Measurements from ENCODE around the gene C16orf96.
"Not testable (repeated sequence)": the region's sequence is repeated elsewhere in the genome, so short reads cannot be mapped to it uniquely, and the experiment has no call there.

The C16orf96 gene

DNA sequence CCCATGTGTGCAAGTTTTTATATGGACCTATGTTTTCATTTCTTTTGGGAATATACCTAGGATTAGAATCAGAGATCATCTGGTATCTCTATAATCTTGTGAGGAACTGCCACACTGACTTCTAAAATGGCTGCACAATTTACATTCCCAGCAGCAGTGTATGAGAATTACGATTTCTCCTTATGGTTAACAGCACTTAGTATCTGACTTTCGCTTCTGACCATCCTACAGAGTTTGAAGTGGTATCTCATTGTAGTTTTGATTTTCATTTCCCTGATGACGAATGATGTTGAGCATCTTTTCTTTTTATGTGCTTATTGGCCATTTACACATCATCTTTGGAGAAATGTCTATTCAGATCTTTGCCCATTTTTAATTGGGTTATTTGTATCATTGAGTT lies 10.0 kb downstream of the C16orf96 start:
- no peak for DNase-seq (ENCODE audit: low spot score)

DNA sequence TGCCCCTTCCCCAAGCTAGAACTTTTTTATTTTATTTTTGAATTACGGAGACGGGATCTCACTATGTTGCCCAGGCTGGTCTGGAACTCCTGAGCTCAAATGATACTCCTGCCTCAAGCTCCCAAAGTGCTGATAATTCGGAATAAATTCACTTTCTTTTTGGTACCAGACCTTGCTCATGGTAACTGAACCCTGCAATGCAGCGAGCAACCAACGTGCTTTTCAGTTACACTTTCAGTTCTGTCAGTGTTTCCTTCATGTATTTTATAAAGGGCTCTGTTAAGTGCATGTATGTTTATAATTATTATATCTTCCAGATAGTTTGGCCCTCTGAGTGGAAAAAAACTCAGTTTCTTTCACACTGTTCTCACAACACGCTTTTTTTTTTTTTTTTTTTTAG lies 13.9 kb downstream of the C16orf96 start:
- DNase-seq (ENCODE audit: low spot score), result no peak

DNA sequence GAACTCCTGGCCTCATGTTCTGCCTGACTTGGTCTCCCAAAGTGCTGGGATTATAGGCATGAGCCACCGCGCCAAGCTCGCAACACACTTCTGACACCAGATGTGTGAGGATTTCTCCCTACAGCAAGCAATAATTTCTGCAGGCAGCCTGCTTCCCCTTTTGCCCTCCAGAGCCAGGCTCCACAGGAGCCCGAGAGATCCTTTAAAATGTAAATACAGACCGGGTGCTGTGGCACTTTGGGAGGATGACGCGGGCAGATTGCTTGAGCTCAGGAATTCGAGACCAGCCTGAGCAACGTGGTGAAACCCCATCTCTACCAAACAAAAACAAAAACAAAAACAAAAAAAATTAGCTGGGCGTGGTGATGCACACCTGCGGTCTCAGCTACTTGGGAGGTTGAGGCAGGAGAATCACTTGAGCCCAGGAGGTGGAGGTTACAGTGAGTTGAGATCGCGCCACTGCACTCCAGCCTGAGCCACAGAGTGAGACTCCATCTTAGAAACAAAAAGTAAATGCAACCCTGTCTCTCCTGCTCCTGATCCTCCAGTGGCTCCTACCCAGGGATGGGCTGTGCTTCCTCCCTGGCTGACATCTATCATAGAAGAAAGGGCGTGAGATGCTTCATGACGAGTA lies 14.7 kb downstream of the C16orf96 start:
- no peak for DNase-seq (ENCODE audit: low spot score)

DNA sequence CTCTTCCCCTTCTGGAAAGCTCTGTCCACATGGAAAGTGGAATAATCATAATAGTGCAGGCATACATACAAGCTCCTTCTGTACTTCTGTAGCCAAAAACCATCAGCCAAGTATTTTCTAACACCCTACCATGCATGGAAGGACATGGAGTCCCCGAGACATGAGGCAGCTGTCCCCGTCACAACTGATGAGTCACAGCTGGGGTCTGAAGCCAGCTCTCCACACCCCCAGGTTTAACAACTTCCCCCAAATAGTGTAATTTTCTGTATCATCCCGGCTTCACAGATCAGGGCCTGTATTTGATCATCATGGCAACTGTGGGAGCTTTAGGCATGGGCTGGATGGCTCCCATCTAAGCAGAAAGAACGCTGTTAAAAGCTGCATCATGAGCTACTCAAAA lies 16.6 kb downstream of the C16orf96 start:
- DNase-seq (ENCODE audit: low spot score), result no peak

DNA sequence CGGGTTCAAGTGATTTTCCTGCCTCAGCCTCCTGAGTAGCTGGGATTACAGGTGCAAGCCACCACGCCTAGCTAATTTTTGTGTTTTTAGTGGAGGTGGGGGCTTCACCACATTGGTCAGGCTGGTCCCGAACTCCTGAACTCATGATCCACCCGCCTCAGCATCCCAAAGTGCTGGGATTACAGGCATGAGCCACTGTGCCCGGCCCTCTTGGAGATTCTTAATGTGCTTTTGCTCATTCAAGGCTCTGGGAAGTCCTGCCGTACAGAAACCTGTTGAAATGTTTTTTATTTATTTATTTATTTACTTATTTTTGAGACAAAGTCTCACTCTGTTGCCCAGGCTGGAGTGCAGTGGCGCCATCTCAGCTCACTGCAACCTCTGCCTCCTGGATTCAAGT lies 17.8 kb downstream of the C16orf96 start:
- not testable (repeated sequence) for DNase-seq (ENCODE audit: low spot score)

DNA sequence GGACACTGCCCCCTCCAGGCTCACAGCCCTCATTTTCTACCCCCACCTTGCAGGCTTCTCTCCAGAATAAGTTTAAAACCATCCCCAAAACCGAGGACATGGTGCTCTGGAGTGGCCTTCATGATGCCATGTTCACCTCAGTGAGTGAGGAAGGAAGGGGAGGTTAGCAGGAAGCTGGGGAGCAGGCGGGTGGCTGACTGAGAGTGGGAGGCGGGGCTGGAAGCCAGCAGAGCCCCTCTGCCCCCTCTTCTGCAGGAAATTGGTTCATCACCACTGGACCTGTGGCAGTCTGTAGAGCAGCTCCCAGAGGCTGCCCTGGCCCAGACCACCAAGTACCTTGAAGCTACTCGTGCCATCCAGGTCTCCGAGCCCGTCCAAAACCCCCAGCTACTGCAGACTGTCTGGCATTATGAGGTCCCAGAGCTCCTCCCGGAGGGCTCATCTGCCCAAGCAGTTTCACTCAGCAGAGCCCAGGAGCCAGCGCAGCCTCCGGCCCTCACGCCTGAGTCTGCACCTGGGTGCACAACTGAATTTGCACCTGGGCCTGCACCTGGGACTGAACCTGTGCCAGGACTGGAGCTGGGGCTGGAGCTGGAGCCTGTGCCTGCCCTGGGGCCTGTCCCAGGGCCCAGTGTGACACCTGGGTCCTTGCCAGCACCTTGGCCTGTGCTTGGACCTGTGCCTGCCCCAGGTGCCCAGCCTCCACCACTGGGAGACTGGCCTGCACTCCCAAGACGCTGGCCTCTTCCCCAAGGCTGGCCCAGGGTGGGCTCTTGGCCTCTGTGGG lies 19.0 kb downstream of the C16orf96 start:
- DNase-seq (ENCODE audit: low spot score), result no peak

DNA sequence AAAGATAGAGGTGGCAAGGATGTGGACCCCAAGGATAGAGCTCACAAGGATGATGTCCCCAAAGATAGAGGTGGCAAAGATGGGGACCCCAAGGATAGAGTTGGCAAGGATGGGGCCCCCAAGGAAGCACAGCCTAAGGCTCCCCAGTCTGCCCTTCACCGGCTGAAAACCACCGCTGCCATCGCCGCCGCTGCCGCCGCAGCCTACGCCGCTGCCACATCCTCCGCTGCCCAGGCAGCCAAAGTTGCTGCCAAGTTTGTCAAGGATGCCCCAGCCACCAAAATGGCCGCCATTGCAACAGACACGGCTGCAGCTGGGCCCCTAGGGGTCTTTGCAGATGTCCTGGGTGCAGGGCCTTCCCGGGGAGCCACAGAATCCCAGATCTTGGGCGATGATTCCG lies 19.9 kb downstream of the C16orf96 start:
- no peak for DNase-seq (ENCODE audit: low spot score)

DNA sequence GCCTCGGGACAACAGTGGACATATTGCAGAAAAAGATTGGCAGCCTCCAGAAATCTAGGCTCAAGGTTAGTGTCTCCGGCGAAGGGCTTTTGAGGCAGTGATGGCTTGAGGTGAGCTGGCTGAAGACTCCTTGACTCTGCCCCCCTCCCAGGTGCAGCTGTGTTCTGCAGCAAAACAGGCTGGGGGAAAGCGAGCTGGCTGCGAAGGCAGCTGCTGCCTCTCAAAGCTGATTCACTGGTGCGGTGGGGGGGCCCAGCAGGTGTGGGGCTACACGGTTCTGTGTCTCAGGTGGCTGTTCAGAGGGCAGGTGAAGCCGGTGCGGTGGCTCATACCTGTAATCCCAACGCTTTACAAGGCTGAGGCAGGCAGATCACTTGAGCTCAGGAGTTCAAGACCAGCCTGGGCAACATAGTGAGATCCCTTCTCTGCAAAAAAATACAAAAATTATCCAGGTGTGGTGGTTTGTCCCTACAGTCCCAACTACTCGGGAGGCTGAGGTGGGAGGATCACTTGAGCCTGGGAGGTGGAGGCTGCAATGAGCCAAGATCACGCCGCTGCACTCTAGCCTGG lies 22.9 kb downstream of the C16orf96 start:
- no peak for DNase-seq (ENCODE audit: low spot score)

DNA sequence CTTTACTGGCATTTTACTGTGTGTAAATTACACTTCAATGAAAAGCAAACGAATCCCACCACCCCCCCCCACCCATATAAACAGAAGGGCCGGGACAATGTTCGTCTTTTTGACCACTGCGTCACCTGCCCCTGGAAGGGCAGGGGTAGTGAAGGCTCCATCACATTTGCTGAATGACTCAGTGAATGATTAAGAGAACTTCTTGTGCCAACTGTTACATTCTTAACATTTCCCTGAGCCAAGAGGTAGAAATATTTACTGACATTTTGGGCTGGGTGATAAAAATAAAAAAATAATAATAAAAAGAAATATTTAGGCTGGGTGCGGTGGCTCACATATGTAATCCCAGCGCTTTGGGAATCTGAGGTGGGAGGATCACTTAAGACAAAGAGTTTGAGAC lies 24.1 kb downstream of the C16orf96 start:
- DNase-seq (ENCODE audit: low spot score), result no peak

DNA sequence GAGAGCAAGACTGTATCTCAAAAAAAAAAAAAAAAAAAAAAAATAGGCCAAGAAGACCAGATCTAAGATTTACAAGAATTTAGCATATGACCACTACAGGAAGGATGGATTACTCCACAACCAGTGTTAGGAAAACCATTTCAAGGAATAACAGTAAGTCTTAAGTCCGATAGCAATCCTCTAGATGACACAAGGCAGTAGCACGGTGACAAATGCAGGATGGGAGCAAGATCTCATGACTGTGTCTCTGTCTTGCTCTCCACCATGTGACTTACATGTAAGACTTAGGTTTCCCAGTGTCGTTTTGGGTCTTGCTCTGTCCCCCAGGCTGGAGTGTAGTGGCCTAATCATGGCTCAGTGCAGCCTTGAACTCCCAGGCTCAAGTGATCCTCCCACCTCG lies 27.8 kb downstream of the C16orf96 start:
- DNase-seq (ENCODE audit: low spot score), result no peak

DNA sequence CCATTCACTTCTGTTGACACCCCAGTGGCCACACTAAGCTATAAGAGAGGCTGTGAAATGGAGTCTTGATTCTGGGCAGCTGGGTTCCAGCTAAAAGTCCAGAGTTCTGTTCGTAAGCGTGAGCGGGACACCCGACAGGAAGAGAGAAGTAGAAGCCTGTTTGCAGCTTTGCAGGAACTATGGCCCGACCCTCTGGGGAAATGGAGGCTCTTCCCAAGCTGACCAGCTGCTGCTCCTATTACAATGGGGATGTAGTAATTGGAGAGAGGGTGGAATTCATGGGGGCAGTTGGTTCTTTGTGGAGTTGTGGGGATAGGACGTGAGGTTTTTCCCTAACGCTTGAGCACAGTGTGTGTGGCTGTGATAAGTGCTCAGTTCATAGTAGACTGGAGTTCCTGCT lies 30.2 kb downstream of the C16orf96 start:
- no peak for DNase-seq (ENCODE audit: low spot score)

DNA sequence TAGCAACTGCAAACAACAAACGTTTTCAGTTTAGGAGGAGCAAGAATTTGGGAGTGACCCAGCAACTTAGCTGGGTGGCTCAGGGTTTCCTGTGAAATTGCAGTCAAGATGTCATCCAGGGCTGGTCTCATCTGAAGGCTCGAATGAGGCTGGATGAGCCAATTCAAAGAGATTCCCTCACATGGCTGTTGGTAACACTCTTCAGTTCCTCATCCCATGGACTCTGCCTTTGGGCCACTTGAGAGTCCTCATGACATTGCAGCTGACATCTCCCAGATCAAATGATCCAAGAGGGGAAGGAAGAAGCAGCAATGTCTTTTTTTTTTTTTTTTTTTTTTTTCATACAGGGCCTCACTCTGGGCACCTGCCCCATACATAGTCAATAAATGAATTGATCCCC lies 32.2 kb downstream of the C16orf96 start:
- no peak for DNase-seq (ENCODE audit: low spot score)

DNA sequence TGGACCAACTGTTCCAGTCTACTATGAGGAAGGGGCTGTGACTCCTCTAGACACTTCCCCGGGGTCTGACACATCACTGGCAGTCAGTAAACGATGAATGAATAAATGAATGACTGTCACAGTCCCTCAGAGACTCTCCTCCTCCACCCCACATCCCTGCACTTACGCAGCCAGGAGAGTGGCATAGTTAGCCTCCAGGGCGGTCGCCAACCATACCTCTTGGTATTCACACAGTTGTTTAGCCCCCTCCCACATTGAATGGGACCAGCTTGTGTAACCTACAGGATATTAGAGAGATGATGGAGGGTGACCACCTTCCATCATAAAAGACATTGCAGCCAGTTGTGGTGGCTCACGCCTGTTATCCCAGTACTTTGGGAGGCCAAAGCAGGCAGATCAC lies 32.8 kb downstream of the C16orf96 start:
- DNase-seq (ENCODE audit: low spot score), result no peak

DNA sequence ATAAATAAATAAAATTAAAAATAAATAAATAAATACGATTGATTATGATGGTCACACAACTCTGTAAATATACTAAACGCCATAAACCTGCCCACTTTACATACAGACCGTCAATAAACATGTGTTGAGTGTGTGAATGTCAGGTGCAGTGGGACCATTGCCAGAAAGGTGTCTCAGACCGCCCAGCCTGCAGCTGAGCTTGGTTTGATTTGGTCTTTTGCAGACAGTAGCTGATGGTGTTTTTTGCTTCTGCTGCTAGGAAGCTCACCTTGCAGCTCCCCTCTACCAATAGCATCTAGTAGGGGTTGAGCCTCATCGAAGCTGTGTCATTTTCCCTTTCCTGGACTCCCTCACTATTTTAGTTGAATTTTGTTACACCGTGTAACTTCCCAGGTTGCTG lies 35.1 kb downstream of the C16orf96 start:
- no peak for DNase-seq (ENCODE audit: low spot score)

DNA sequence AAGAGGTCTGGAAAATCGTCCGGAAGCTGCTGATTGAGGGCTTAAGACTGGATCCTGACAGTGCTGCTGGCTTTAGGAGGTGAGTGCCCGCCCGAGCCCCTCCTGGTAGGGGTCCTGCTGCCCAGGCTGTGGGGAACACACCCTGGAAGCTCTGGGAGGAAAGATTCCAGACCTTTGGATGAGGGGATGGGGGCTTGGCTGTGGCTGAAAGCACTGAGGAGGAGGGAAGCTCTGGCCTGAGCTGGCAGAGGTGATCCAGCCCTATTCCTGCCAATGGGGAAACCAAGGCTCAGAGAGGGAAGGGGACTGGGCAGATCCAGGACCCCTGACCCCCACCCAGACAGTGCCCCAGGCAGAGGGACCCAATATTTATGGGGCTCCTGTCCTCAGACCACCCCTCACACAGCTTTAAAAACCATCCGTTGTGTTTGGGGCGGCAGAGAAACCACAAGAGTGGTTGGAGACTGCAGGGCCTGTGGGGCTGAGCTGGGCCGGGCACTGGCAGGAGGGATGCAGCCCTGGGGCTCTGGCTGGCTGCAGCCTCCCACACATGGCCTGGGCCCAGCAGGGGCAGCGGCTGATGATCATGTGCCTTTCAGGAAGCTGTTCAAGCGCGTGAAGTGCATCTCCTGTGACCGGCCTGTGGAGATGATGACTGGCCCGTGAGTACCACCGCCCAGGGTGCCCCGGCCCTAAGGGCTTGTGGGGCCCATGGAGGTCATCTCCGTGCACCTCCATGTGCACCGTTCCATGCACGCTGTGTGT lies 35.7 kb downstream of the C16orf96 start:
- no peak for DNase-seq (ENCODE audit: low spot score)

DNA sequence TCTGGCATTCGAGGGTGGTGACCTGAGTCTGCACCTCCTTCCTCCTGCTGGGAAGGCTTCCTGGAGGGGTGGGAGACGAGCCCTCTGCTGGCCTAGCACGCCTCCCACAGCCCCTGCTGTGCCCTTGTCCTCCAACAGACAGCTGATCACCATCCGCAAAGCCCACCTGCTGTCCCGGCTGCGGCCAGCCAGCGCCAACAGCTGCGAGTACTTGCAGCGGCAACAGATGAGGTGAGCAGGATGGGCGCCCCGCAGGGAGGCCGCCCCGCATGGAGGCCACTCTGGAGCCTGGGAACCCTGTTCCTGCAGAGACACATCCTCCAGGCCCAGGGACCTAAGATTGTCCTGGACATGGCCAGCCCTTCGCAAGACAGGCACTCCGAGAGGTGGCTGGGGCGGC lies 36.9 kb downstream of the C16orf96 start:
- DNase-seq (ENCODE audit: low spot score), result no peak

DNA sequence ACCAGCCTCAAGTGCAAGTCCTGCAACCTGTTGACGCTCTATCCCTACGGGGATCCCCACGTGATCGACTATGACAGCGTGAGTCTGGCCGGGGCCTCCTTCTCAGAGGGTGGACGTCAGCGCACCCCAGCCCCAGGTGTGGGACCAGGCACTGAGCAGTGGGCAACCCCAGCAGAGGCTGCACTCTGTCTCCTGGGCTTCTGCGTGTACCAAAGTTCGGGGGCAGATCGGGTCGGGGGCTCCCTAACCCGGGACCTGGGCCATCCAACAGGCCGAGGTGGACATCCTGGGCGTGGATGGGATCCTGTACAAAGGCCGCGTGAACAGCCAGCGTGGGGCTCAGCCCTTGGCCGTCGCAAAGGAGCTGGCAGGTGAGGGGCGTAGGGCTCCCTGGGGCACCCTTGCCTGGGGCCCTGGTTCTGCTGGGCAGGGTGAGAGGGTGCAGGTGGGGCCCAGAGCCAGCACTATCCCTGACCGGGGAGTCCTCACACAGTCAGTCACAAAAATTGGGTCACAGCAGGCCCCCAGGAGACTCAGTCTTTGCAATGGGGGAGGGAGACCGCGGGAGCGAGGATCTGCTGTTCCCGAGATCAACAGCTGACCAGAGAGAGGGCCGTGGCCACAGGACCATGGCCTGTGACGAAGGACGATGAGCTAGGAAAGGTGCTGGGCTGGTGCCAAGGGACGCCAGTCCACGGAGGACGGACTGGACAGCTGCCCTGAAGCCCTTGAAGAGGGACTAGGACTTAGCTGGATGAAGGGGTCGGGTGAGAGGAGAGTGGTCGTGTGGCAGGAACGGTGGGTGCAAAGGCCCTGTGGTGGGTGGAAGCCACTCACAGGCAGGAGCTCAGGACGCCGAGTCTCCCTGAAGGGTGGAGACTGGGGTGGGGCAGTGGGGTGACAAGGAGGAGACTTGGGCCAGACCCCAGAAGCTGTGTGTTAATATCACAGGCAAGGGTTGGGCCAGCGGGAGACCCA lies 38.6 kb downstream of the C16orf96 start:
- no peak for DNase-seq (ENCODE audit: low spot score)

DNA sequence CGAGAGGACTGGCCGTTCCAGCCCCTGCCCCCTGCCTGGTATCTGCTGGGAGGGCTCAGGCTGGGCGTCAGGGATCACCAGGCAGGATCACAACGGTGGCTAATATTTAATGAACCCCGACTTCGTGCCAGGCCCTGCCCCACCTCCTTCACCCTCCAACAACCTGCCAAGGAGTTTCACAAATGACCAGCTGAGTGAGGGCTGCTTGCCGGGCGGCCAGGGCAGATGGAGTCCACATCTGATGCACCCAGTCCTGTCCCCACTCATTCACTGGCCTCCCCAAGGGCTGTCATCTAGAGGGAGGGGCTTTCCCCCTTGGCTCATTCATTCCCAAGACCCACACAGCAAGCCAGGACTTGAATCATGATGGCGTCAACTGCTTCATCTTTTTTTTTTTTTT lies 41.0 kb downstream of the C16orf96 start:
- DNase-seq (ENCODE audit: low spot score), result no peak

DNA sequence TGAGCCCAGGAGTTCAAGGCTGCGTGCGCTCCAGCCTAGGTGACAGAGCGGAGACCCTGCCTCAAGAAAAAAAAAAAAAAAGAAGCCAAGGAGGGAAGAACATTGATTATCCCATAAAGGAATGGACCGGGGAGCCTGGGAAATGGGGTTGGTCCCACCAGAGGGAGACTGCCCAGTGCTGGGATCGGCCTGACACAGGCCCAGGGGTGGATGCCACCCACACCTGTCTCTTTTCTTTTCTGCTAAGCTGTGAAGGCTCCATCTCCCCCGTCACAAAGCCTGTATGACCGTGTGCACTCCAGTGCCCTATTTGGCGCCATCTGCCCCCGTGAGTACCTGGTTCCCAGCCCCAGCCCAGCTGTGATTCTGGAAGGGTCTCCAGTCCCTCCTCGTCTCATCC lies 42.9 kb downstream of the C16orf96 start:
- DNase-seq (ENCODE audit: low spot score), result no peak

DNA sequence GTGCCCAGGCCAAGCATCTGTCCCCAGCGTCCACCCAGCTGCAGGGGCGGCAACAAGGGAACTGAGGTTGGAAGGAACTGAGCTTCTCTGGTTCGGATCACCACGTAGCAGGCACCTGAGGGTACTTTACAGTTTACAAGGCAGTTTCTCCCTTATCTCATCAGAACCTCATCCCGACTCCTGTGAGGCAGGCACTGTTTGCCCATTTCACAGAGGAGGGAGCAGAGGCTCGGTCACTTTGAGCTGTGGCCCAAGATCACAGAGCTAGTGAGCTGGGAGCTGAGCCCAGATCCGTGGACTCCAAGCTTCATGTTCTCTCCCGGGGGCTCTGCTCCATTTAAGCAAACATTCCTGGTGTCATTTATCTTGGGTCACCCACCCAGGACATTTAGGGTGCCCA lies 43.4 kb downstream of the C16orf96 start:
- no peak for DNase-seq (ENCODE audit: low spot score)

DNA sequence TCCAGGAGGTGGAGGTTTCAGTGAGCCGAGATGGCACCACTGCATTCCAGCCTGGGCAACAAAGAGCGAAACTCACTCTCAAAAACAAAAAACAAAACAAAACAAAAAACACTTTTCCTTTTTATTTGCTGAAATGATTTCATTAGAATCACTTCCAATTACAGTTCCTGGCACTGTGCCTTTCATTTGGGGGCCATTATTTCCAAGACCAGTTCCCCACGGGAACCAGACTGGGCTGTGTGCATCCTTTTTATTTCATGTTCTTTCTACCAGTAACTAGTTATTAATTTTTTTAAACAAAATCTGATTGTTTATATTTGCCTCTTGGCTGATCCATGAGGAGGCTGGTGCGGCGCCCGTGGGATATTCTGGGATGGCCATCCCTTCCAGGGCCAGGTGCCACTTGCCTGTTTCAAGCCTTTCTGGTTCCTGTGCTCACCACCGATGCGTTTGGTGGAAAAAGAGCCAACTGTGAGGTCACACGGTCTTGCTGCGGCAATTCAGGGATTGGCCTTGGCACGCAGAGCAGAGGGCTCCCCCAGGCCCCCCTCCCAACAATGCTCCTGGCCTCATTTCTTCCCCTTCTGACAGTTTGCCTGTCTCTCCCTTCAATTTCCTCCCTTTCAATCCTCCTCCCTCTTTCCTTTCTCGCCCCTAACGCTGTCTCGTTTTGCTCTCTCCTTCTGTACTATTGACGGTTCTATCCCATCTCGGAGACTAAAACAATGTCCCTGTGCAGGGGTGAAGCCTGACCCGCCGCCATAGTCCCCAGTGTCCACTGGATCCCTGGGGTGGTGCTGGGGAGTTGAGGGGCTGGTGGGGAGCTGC lies 45.1 kb downstream of the C16orf96 start:
- DNase-seq (ENCODE audit: low spot score), result no peak
